ENCODE results near the gene RBM47.

The RBM47 gene

GRCh38 chr4:40402556-40402955 lies 227.1 kb downstream of the RBM47 start:
- Histone ChIP-seq H3K27ac (no peak overlapping the region), H3K4me1 (ENCODE audit: low read depth, poor library complexity, severe bottlenecking) (no peaks in the 10 kb centered on the region), H3K27me3 (ENCODE audit: insufficient read depth, low read depth) (no peaks in the 10 kb centered on the region), H3K36me3 (ENCODE audit: insufficient read depth) (no peaks in the 10 kb centered on the region), H2AFZ (ENCODE audit: low read depth) (no peak overlapping the region), H3K9ac (no peak overlapping the region), H3K79me2 (ENCODE audit: insufficient read depth, low read depth) (no peaks in the 10 kb centered on the region), H3K4me3 (IDR thresholded peaks at IDR 0.05; ENCODE audit: insufficient read depth, low read depth, low read length) (no peak overlapping the region), H3K4me2 (no peak overlapping the region), H4K20me1 (ENCODE audit: insufficient read depth) (no peaks in the 10 kb centered on the region)
- TF ChIP-seq CTCF (conservative IDR thresholded peaks at IDR 0.05; ENCODE audit: low read depth, low read length): no peak

GRCh38 chr4:40401631-40402030 lies 228.0 kb downstream of the RBM47 start:
- Histone ChIP-seq H3K9ac (no peak overlapping the region), H3K27me3 (ENCODE audit: insufficient read depth, low read depth) (no peaks in the 10 kb centered on the region), H3K27ac (no peak overlapping the region), H3K4me2 (no peak overlapping the region), H2AFZ (ENCODE audit: low read depth) (no peak overlapping the region), H3K4me3 (IDR thresholded peaks at IDR 0.05; ENCODE audit: insufficient read depth, low read depth, low read length) (no peak overlapping the region), H3K79me2 (ENCODE audit: insufficient read depth, low read depth) (no peaks in the 10 kb centered on the region), H4K20me1 (ENCODE audit: insufficient read depth) (no peaks in the 10 kb centered on the region), H3K4me1 (ENCODE audit: low read depth, poor library complexity, severe bottlenecking) (no peaks in the 10 kb centered on the region), H3K36me3 (ENCODE audit: insufficient read depth) (no peaks in the 10 kb centered on the region)
- no peak for TF ChIP-seq CTCF (conservative IDR thresholded peaks at IDR 0.05; ENCODE audit: low read depth, low read length)

- Histone ChIP-seq H3K27ac (no peak overlapping the region), H3K27me3 (ENCODE audit: insufficient read depth, low read depth) (no peaks in the 10 kb centered on the region), H4K20me1 (ENCODE audit: insufficient read depth) (no peaks in the 10 kb centered on the region), H3K4me1 (ENCODE audit: low read depth, poor library complexity, severe bottlenecking) (no peaks in the 10 kb centered on the region), H3K9ac (no peak overlapping the region), H2AFZ (ENCODE audit: low read depth) (no peak overlapping the region), H3K36me3 (ENCODE audit: insufficient read depth) (no peaks in the 10 kb centered on the region), H3K4me2 (no peak overlapping the region), H3K4me3 (IDR thresholded peaks at IDR 0.05; ENCODE audit: insufficient read depth, low read depth, low read length) (no peak overlapping the region), H3K79me2 (ENCODE audit: insufficient read depth, low read depth) (no peaks in the 10 kb centered on the region)
- TF ChIP-seq CTCF (conservative IDR thresholded peaks at IDR 0.05; ENCODE audit: low read depth, low read length): no peak
Observed at GRCh38 chr4:40401096-40401495, 228.6 kb downstream of the RBM47 start.

- Histone ChIP-seq H3K4me1 (ENCODE audit: low read depth, poor library complexity, severe bottlenecking) (no peaks in the 10 kb centered on the region), H3K9ac (no peak overlapping the region), H3K27me3 (ENCODE audit: insufficient read depth, low read depth) (no peaks in the 10 kb centered on the region), H4K20me1 (ENCODE audit: insufficient read depth) (no peaks in the 10 kb centered on the region), H3K36me3 (ENCODE audit: insufficient read depth) (no peaks in the 10 kb centered on the region), H3K4me3 (IDR thresholded peaks at IDR 0.05; ENCODE audit: insufficient read depth, low read depth, low read length) (no peak overlapping the region), H3K79me2 (ENCODE audit: insufficient read depth, low read depth) (no peaks in the 10 kb centered on the region), H3K27ac (no peak overlapping the region), H2AFZ (ENCODE audit: low read depth) (no peak overlapping the region), H3K4me2 (no peak overlapping the region)
- no peak for TF ChIP-seq CTCF (conservative IDR thresholded peaks at IDR 0.05; ENCODE audit: low read depth, low read length)
Observed at GRCh38 chr4:40399578-40399977, 230.1 kb downstream of the RBM47 start.
